ENCODE measurements around the gene SENP8. TPM values are rescaled to one million over a fixed set of nuclear protein-coding genes. Genes with fewer than 3 reads are reported as not detected.

Gene SENP8
- total RNA-seq, 2 experiments from 2014 or later, result 3.0 to 3.4 TPM

DNA sequence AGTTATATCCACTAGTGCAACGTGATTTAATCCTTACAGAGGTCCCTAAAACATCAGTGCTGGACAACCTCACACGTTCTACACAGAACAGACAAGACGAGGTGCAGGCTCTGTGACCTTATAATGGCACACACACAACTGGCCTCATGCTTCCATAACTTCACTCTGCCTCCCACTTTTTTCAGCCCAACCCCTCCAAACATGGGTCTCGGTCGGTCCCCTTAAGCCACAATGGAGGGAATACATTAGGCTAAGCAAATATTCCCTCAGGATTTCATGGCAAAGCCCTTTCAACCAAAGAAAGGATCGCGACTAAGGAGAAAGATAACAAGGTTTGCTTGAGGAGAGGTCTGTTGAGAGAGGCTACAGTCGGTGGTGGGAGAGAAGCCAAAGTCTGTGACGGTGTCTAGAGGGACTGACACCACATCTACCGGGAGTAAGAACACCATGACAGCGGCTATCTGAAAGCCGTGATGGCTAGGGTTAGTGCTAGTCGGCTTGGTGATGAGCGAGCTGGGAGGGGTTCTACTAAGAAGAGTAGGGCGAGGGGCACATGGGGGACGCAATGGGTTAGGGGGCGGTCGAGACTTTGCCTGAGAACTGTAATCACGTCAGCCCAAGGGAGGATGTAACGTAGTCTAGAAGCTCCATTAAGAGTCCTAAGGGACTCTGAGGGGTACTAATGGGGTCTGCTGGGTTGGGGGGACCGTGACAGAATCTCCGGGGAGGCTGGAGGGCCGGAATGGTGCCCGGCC is 1.3 kb upstream of the SENP8 start:
- peaks cover 40% of the 10 kb centered on the region for H3K4me1 Mint-ChIP-seq
- peak overlapping the region; percentile 98 for H3K4me3 Mint-ChIP-seq
- no peaks in the 10 kb centered on the region for H3K36me3 Mint-ChIP-seq (ENCODE audit: low read depth)
- no peaks in the 10 kb centered on the region for H3K27me3 Mint-ChIP-seq
- intact Hi-C loops (cut with DNase I, micrococcal nuclease), result loop anchor here (2.0 to 5.0 kb wide), 2 partner anchors 155 to 1516 kb away; partner anchors contain the start of genes NPTN (in 1 of the 2) and PARP6 (in 1 of the 2)
- ChIA-PET POLR2A (interaction anchor here (0.5 kb wide), 1 partner anchor 33 kb away, joined by 6 read pairs; no protein-coding TSS in a partner anchor), CTCF (interaction anchor here (1.0 to 1.6 kb wide), 2 partner anchors 39 to 110 kb away, joined by 3 to 4 read pairs; no protein-coding TSS in a partner anchor)
- DNase-seq, result no peak
- H3K9me3 Mint-ChIP-seq (ENCODE audit: low read depth), result no peaks in the 10 kb centered on the region
- peak overlapping the region; percentile 59 for H3K27ac Mint-ChIP-seq
- peak; percentile 4 for ATAC-seq

DNA sequence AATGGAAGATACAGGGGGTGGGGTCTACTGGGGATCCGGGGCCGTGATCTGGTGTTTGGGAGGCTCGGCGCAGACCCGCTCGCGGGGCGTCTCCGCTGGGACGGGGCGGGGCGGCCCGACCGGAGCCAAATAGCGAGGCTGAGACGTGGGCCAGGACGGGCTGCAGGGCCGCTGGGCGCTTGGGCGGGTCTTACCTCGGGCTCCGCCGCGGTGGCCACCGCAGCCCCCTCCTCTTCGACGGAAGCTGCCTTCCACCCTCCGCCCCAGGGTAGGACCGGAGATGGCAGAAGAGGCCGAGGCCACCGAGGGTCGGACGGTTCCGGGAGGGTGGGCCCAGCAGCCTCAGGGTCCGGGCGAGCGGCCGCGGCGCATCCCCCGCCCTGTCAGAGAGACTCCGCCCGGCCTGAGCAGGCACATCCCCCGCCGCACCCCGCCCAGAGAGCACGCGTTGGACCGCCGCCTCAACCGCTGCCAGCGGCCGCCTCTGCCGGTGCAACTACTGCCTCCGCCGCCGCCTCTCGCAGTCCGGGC is 652 bp upstream of the SENP8 start:
- H3K4me3 Mint-ChIP-seq, result peak overlapping the region; percentile 98
- intact Hi-C loops (cut with DNase I, micrococcal nuclease), result loop anchor here (1.0 to 5.0 kb wide), 13 partner anchors 109 to 1515 kb away; partner anchors contain the start of genes ARIH1 (in 2 of the 2), PARP6 (in 2 of the 2), ADPGK (in 1 of the 2) and BBS4 (in 1 of the 2)
- no peaks in the 10 kb centered on the region for H3K27me3 Mint-ChIP-seq
- peak; percentile 83 for DNase-seq
- H3K9me3 Mint-ChIP-seq (ENCODE audit: low read depth), result no peaks in the 10 kb centered on the region
- H3K27ac Mint-ChIP-seq, result peak overlapping the region; percentile 63
- ChIA-PET CTCF (interaction anchor here (1.0 to 1.6 kb wide), 4 partner anchors 38 to 110 kb away, joined by 3 to 5 read pairs (median 4); no protein-coding TSS in a partner anchor), POLR2A (interaction anchor here (0.5 to 1.4 kb wide), 2 partner anchors 32 to 110 kb away, joined by 6 to 8 read pairs; no protein-coding TSS in a partner anchor)
- H3K36me3 Mint-ChIP-seq (ENCODE audit: low read depth), result no peaks in the 10 kb centered on the region
- ATAC-seq, result peak; percentile 65
- H3K4me1 Mint-ChIP-seq, result peaks cover 40% of the 10 kb centered on the region

DNA sequence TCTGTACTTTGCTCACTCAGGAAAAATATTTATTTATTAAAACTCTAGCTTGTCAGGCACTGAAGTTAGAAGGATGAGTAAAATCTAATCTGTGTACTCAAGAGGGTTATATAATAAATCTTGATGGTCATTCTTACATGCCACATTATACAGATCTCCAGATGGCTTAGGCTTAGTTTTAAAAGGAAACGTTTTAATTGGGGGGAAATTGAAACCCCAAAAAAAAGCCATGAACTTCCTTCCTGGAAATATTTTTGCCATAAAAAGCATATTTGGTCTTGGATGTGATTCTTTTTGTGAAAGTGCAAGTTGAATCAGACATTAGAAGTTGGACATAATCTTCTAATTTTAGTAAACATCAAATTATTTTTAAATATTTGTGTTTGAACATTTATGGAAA is 6.0 kb downstream of the SENP8 start:
- no peak for DNase-seq
- Mint-ChIP-seq H3K36me3 (ENCODE audit: low read depth) (no peaks in the 10 kb centered on the region), H3K27me3 (no peaks in the 10 kb centered on the region), H3K4me1 (peaks cover 5% of the 10 kb centered on the region), H3K4me3 (no peak overlapping the region), H3K9me3 (ENCODE audit: low read depth) (no peaks in the 10 kb centered on the region), H3K27ac (no peak overlapping the region)
- POLR2A ChIA-PET, result interaction anchor here (0.6 kb wide), 1 partner anchor 557 kb away, joined by 8 read pairs; no protein-coding TSS in a partner anchor
- intact Hi-C loops (cut with DNase I, micrococcal nuclease), result no loop called here
- ATAC-seq, result no peak
- CTCF ChIA-PET, result interaction anchor here (0.6 kb wide), 2 partner anchors 127 to 141 kb away, joined by 3 read pairs; no protein-coding TSS in a partner anchor

DNA sequence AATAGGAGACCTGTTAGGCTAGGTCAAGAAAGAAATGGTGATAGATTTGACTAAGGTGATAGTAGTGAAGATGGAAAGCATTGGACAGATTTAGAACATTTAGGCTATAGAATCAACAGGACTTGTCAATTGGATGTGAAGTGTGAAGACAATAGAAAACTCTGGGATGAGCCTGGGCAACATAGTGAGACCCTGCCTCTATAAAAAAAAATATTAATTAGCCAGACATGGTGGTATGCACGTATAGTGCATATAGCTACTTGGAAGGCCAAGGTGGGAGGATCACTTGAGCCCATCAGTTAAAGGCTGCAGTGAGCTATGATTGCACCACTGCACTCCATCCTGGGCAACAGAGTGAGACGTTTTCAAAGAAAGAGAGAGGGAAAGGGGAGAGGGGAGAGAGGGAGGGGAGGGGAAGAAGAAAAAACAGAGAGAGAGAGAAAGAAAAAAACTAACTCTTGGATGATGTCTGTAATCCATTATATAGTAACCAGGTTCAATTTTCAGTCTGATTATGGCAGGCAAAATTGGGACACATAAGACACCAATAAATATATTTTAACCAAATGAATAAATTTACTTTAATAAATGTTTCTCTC is 9.6 kb downstream of the SENP8 start:
- DNase-seq (no peak), ATAC-seq (no peak)
- H3K36me3 Mint-ChIP-seq (ENCODE audit: low read depth), result no peaks in the 10 kb centered on the region
- H3K27me3 Mint-ChIP-seq, result no peaks in the 10 kb centered on the region
- intact Hi-C loops (cut with DNase I, micrococcal nuclease), result no loop called here
- no peaks in the 10 kb centered on the region for H3K4me1 Mint-ChIP-seq
- no peak overlapping the region for H3K4me3 Mint-ChIP-seq
- CTCF ChIA-PET, result interaction anchor here (0.6 to 1.1 kb wide), 3 partner anchors 26 to 338 kb away, joined by 3 read pairs; no protein-coding TSS in a partner anchor
- POLR2A ChIA-PET, result interaction anchor here (0.5 to 0.6 kb wide), 2 partner anchors 84 to 257 kb away, joined by 3 read pairs; no protein-coding TSS in a partner anchor
- H3K9me3 Mint-ChIP-seq (ENCODE audit: low read depth), result no peaks in the 10 kb centered on the region
- no peak overlapping the region for H3K27ac Mint-ChIP-seq

DNA sequence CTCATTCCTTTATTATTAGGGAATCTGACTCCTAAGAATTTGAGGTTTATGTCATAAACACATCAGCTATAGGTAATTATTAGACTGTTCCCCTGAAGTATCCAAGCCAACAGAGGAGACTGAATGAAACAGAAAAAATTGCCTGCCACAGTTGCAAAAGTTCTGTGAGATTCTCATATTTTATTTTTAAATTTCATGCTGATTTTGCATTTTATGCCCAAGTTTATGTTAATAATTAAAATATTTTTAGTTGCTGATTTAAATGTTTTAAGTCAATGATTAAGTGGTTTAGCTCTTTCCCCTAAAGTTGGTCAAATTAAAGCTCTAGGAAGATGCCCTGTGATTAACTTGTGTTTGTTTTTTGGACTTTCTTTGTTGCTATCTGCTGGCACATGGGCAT is 10.2 kb downstream of the SENP8 start:
- CTCF ChIA-PET, result interaction anchor here (1.1 kb wide), 1 partner anchor 327 kb away, joined by 3 read pairs; no protein-coding TSS in a partner anchor
- intact Hi-C loops (cut with DNase I, micrococcal nuclease), result no loop called here
- Mint-ChIP-seq H3K4me1 (no peaks in the 10 kb centered on the region), H3K36me3 (ENCODE audit: low read depth) (no peaks in the 10 kb centered on the region), H3K4me3 (no peak overlapping the region), H3K9me3 (ENCODE audit: low read depth) (no peaks in the 10 kb centered on the region), H3K27ac (peak overlapping the region; percentile 67), H3K27me3 (no peaks in the 10 kb centered on the region)
- DNase-seq (no peak), ATAC-seq (no peak)
- POLR2A ChIA-PET, result interaction anchor here (0.5 to 0.6 kb wide), 2 partner anchors 83 to 256 kb away, joined by 3 read pairs; no protein-coding TSS in a partner anchor

DNA sequence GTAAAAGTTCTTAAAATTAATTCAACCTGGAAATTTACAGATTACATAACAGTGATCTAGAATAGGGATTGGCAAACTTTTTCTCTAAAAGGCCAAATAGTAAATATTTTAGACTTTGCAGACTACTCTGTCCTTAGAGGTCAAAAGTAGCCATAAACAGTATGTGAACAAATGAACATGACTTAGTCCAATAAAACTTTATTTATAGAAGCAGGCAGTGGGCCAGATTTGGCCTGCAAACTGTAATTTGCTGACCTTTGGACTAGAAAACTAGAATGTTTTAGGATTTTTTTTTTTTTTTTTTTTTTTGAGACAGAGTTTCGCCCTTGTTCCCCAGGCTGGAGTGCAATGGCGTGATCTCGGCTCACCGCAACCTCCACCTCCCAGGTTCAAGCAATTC is 12.1 kb downstream of the SENP8 start:
- no peak for DNase-seq
- H3K36me3 Mint-ChIP-seq (ENCODE audit: low read depth), result no peaks in the 10 kb centered on the region
- ChIA-PET POLR2A (no interaction called here), CTCF (interaction anchor here (1.2 to 1.4 kb wide), 3 partner anchors 11 to 129 kb away, joined by 3 to 5 read pairs (median 4); no protein-coding TSS in a partner anchor)
- H3K4me3 Mint-ChIP-seq, result no peak overlapping the region
- H3K4me1 Mint-ChIP-seq, result no peaks in the 10 kb centered on the region
- no peak overlapping the region for H3K27ac Mint-ChIP-seq
- intact Hi-C loops (cut with DNase I, micrococcal nuclease), result no loop called here
- ATAC-seq, result no peak
- H3K27me3 Mint-ChIP-seq, result no peaks in the 10 kb centered on the region
- H3K9me3 Mint-ChIP-seq (ENCODE audit: low read depth), result no peaks in the 10 kb centered on the region

DNA sequence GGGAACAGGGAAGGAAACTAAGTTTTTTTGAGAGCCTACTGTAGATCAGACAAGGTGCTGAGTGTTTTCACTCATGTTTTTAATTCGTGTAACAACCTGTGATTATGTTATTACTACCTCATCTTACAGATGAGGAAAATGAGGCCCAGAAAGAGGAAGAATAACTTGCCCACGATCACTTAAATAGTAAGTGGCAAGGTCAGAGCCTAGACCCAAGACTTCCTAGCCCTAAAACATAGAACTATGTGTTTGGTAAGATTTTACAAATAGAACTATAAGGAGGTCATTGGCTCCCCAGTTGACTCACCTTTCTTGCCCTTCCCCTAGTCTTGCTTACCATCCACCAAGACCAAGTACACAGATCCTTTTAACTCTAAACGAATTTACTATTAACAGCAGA is 13.7 kb downstream of the SENP8 start:
- Mint-ChIP-seq H3K27ac (no peak overlapping the region), H3K36me3 (ENCODE audit: low read depth) (no peaks in the 10 kb centered on the region), H3K4me3 (no peak overlapping the region), H3K27me3 (no peaks in the 10 kb centered on the region), H3K9me3 (ENCODE audit: low read depth) (no peaks in the 10 kb centered on the region), H3K4me1 (no peaks in the 10 kb centered on the region)
- no peak for ATAC-seq
- POLR2A ChIA-PET, result no interaction called here
- intact Hi-C loops (cut with DNase I, micrococcal nuclease), result no loop called here
- CTCF ChIA-PET, result no interaction called here
- DNase-seq, result no peak

DNA sequence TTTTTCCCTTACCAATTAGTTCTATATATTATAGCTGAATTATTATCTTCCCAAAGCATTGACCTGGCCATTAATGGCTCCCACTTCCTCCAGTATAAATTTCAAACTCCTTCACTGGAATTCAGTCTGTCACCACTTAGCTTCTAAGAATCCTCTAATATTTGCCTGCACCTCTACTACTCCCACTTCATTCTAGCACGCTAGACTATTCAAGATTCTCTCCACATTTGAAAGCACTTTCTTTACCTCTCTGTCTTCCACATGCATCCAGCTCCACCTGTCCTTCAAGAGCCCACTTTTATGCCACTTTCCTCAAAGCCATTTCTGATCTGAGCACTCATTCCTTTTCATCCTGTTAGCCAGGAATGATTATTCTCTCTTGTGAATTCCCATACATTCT is 15.0 kb downstream of the SENP8 start:
- no peaks in the 10 kb centered on the region for H3K36me3 Mint-ChIP-seq (ENCODE audit: low read depth)
- ATAC-seq (no peak), DNase-seq (no peak)
- no peaks in the 10 kb centered on the region for H3K27me3 Mint-ChIP-seq
- intact Hi-C loops (cut with DNase I, micrococcal nuclease), result no loop called here
- no peaks in the 10 kb centered on the region for H3K4me1 Mint-ChIP-seq
- H3K27ac Mint-ChIP-seq, result no peak overlapping the region
- no peak overlapping the region for H3K4me3 Mint-ChIP-seq
- POLR2A ChIA-PET, result no interaction called here
- CTCF ChIA-PET, result interaction anchor here (1.1 kb wide), 2 partner anchors 10 to 99 kb away, joined by 3 read pairs; no protein-coding TSS in a partner anchor
- no peaks in the 10 kb centered on the region for H3K9me3 Mint-ChIP-seq (ENCODE audit: low read depth)

DNA sequence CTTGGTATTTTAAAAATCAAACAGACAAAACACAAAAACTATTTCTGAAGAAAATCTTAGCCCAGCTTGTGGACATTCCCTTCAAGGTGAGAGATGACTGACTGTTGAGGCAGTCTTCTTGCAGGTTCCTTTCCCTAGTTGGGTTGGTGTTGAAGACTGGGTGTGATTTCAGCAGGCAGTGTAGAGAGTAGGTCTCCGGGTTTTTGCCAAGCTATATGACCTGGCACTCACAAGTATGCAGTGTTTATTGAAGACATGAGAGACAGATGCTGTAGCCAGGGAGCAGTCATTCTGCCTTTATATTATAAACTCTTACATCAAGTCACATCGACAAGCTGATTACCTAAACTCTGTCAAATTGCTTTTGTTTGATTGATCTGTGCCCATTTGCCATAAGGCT is 17.5 kb downstream of the SENP8 start:
- Mint-ChIP-seq H3K9me3 (ENCODE audit: low read depth) (no peaks in the 10 kb centered on the region), H3K4me3 (no peak overlapping the region), H3K27me3 (no peaks in the 10 kb centered on the region), H3K27ac (no peak overlapping the region), H3K36me3 (ENCODE audit: low read depth) (no peaks in the 10 kb centered on the region), H3K4me1 (no peaks in the 10 kb centered on the region)
- no peak for ATAC-seq
- POLR2A ChIA-PET, result no interaction called here
- DNase-seq, result no peak
- CTCF ChIA-PET, result no interaction called here
- intact Hi-C loops (cut with DNase I, micrococcal nuclease), result no loop called here

DNA sequence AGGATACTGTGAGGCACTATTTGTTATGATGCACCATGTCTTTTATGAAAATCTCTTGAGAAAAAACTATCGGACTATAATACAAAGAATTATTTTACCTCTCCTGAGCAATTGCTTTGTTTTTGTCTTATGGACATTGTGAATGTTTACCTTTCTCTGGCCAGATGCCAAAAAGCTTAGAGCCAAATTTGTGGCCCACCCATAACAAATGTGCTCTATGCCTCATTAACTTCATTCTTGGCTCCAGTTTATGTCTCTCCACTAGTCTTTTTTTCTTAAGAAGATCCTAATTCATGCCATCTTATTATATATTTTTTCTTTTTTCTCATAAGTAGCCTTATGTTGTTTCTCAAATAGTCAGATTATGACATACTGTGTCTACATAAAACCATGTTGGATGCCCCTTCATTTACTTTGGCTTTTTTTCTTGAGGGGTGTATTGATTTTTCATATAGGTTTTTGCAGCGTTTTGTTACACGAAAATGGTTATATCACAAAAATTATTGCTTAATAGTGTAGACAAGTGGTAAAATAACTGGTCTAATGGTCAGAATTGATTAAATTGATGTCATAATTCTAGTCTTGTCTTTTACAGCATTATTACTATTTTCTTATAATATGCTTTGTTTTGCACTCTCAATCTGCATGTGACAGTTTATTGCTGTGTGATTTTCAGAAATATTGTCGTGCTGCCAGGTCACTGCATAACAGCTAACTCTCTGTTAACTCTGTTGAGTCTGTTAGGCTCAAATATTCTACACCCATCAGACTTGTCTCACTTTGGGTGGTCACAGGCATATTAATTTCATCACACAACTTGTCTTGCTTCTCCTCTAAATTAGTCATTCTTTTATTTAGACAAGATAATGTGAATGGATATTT is 18.2 kb downstream of the SENP8 start:
- no peak for ATAC-seq
- CTCF ChIA-PET, result interaction anchor here (0.8 kb wide), 1 partner anchor 392 kb away, joined by 3 read pairs; no protein-coding TSS in a partner anchor
- H3K27ac Mint-ChIP-seq, result no peak overlapping the region
- no peaks in the 10 kb centered on the region for H3K4me1 Mint-ChIP-seq
- H3K4me3 Mint-ChIP-seq, result no peak overlapping the region
- H3K27me3 Mint-ChIP-seq, result no peaks in the 10 kb centered on the region
- intact Hi-C loops (cut with DNase I, micrococcal nuclease), result no loop called here
- POLR2A ChIA-PET, result no interaction called here
- no peak for DNase-seq
- no peaks in the 10 kb centered on the region for H3K36me3 Mint-ChIP-seq (ENCODE audit: low read depth)
- H3K9me3 Mint-ChIP-seq (ENCODE audit: low read depth), result no peaks in the 10 kb centered on the region
